Middle frontal gyrus (tissue), 1 donor: Measurements from ENCODE around the gene AGER.

Experiments
- DNase-seq: peaks from one replicate; pipeline ENCODE4 v3.0.0-alpha.2; 2015; ENCODE audit warnings: low spot score; ENCODE audit errors: extremely low spot score

AGER gene

GRCh38 chr6:32171234-32171633 lies 12.8 kb downstream of the AGER start:
- DNase-seq, result no peak

GRCh38 chr6:32170294-32170693 lies 13.8 kb downstream of the AGER start:
- DNase-seq, result no peak

- DNase-seq, result no peak
Measured at GRCh38 chr6:32168807-32169591, 15.1 kb downstream of the AGER start.

DNA sequence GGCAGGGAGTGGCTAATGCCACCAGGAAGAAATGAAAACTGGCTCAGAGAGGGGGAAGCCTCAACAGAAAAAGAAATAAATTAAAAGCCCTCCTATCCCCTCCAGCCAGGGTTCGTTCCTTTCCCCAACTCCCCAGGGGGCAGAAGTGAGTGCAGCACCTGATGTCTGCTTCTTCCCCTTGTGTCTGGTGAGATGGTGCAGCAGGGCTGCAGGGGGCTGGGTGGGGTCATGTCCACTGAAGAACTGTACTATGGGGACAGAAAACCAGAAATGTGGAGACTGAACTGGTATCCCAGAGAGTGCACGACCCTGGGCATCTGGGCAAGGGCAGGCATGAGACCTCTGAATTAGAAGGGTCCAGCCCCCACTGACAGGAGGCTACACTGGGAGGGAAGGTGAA lies 15.7 kb downstream of the AGER start:
- no peak for DNase-seq

DNA sequence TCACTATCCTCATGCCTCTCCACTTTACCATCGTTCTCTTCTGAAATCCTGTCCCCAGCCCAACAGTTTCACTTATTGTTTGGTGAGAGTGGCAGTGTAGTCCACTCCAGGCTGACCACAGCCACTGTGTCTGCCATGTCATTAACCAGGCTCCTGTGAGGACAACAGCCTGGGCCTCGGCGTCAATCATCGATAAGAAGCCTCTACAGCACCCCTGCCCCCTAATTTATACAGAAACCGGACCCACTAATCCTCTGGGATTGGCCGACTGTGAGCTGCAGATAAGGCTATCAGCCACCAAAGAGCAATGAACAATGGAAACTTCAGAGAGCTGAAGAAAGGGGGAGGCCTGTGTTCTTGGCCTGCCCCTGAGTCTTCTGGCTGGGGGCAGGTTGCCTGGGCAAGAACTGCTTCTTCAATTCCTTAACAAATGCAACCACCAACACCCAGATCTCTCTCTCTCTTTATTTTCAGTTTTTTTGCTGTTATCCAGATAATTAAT lies 16.2 kb downstream of the AGER start:
- DNase-seq, result no peak

- no peak for DNase-seq
Measured at GRCh38 chr6:32167154-32167760, 16.8 kb downstream of the AGER start.

- DNase-seq, result no peak
Measured at GRCh38 chr6:32166411-32167061, 17.5 kb downstream of the AGER start.

DNA sequence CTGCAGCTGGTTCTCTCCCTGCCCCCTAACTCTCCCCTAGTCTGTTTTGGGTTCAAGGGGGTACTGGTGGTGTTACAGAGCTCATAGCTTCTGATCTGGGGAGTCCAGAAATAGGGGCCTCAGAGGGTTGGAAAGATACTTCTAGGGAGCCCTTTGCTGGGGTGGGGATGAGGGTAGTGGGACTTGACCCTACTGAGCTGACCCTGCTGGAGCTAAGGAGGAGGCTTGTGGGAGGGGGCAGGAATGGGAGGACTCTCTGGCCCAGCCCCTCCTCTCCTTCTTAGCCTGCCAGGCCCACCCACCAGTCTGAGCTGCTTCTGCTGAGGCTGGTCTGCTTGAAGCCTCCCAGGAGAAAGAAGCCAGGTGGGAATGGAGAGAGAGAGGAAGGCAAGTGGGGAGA lies 19.8 kb downstream of the AGER start, which contains the start of gene EGFL8:
EGFL8 (plus strand) TSS at position 301 of the 400 bp plus-strand sequence. CDS start 1,571 bp downstream, outside the sequence.
- DNase-seq, result no peak

GRCh38 chr6:32163559-32164258 lies 20.3 kb downstream of the AGER start:
- DNase-seq, result no peak

- no peak for DNase-seq
Measured at GRCh38 chr6:32158052-32158451, 26.0 kb downstream of the AGER start.

GRCh38 chr6:32156891-32157290 lies 27.2 kb downstream of the AGER start:
- DNase-seq, result no peak

DNA sequence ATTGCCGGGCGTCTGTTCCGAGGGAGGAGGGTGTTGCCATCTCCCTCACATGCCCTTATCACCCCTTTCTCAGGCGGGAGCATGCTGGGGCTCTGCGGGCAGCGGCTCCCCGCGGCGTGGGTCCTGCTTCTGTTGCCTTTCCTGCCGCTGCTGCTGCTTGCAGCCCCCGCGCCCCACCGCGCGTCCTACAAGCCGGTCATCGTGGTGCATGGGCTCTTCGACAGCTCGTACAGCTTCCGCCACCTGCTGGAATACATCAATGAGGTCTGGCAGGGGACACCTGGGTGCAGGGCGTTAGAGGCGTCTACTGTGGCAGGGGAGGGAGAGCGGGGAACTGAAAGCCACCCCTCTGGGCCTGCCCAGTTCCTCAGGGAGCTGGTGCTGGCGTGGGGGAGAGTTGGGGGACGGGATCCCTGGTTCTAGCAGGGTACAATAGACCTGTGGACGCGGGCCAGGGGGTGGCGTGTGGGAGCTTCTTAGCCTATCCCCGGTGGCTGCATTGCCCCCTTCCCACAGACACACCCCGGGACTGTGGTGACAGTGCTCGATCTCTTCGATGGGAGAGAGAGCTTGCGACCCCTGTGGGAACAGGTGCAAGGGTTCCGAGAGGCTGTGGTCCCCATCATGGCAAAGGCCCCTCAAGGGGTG lies 29.4 kb downstream of the AGER start:
- DNase-seq, result no peak

DNA sequence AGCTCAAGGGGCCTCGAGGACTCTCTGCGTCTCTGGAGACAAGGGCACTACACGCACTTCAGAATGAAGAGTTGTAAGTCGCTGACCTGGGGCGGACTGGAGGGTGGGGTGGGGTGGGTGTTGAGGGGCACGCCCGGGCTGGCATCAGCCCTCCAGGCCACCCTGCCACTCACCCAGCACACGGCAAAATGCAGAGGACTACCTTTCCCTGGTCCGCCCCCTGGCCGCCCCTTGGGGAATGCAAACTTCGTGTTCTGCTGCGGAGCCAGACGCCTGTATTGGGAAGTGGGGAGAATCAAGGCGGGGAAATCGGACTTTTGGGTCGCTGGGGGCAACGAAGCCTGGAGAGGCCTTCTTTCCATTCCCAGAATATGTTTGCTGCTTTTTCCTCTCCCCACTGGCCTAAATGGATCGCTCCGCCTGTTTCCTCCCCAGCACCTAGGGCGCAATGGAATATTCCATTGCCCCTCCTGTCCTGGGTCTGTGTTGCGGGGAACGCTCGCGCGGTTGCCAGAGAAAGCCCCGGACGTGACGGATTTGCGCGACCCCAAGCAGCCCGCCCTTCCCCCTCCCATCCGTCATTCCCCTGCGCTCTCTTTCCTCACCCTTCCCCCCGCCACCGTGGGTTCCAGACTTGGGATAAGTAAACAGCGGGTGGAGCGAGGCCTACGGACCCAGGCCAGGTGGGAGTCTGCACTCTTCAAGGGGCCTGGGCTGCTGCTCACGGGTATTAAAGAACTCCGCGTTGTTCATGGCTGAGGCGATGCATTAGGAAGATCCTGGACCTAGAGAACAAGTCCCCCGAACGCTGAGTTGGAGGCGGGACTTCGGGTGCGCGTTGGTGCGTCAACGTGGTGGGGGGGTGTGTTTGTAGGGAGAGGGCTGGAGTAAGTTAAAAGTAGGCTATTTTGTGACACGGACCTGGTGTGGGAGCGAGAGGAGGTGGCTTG lies 30.2 kb downstream of the AGER start, which contains the start of gene PPT2:
PPT2 (plus strand) TSS at position 578 of the 950 bp plus-strand sequence. CDS start 454 bp downstream, outside the sequence.
- peak; percentile 80 for DNase-seq

DNA sequence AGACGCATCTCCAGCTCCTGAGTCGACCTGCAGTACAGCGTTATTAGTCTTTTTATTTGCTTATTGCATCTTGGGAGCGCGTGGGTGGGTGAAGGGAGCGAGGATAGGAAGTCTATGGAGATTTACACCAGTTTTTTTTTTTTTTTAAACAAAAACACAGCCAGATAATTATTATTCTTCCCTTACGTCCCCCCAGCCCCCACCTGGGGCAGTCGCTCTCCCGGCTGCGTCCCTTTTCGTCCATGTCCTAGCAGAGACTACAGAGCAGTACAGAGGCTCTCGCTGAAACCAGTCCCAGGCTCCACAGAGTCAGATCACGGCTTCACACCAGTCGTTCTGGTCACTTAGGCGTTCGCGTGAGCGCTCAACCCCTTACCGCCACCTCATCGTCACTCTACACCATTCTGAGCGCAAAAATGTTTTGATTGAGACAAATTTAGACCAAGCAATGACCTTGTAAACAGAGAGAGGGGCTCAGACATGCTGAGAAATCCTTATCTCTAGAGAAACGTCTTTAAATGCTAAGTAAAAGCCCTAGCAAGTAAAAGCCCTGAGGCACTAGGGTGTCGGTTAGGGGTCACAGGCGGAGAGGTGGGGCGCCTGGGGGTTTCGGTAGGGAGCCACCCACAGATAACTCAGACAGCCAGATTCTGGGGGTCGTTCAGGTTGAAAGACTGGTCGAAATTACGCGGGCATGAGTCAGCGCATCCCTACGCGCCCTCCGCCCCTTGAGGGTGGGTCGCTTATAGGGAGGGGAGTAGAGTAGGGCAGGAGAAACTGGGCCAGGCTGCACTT lies 31.1 kb downstream of the AGER start:
- DNase-seq, result no peak

- no peak for DNase-seq
Measured at GRCh38 chr6:32151863-32152768, 31.9 kb downstream of the AGER start, which contains the start of gene PRRT1. PRRT1 (minus strand) TSS chr6:32151939; CDS start chr6:32151827, 112 bp downstream.

DNA sequence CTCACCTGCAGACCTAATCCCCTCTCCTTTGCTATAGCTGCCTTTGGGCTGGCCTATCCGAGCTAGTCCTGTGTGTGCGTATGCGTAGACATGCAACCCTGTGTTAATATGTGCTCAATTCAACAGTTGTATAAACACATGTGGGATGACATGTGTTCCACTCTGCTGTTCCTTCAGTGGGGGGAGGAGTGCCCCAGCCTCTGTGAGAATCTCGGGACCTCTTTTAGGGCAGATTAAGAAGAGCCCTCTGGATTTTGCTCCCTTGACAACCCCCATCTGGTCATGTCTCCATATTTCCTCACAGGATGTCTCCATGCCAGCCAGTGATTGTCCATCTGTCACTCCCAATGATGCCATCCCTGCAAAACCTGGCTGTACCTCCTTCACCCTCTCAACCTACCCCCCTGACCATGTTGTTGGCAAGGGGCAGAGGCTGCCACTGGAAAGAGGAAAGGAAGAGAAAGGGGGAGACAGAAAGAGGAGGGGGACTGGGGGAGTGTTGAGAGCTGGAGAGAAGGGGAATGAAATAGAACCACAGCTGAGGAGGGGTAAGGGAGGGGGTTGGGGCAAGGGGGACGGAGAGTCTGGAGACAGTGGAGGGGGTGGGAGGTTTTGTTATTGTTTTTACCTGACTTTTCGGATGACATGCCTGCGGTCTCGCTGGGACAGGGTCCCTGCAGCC lies 32.7 kb downstream of the AGER start:
- no peak for DNase-seq
